Tongue (tissue), 2 donors: ENCODE results near the gene TLE4. TPM values are rescaled to one million over a fixed set of nuclear protein-coding genes. Genes with fewer than 3 reads are reported as not detected.

Experiments
- DNase-seq: peaks from one replicate; pipeline ENCODE4 v3.0.0-alpha.2; 2015
- total RNA-seq: library from RNA; depleted of rRNA; stranded (reverse); fragments of >200 nt; gene quantifications from one replicate; pipeline ENCODE4 v1.2.3, GENCODE V29; 2014

The TLE4 gene
- total RNA-seq, 1 donor from 2014 or later = 27.8 TPM

GRCh38 chr9:79692857-79693571, 121.2 kb downstream of the TLE4 start:
- DNase-seq = no peak

GRCh38 chr9:79693750-79694149, 122.0 kb downstream of the TLE4 start:
- DNase-seq = no peak

GRCh38 chr9:79694208-79694607, 122.4 kb downstream of the TLE4 start:
- DNase-seq = no peak

GRCh38 chr9:79694676-79695400, 123.1 kb downstream of the TLE4 start:
- DNase-seq = no peak

GRCh38 chr9:79695531-79696175, 123.9 kb downstream of the TLE4 start:
- DNase-seq = no peak

GRCh38 chr9:79698967-79699366, 127.2 kb downstream of the TLE4 start:
- no peak for DNase-seq

GRCh38 chr9:79699479-79699878, 127.7 kb downstream of the TLE4 start:
- no peak for DNase-seq

GRCh38 chr9:79700607-79701360, 129.0 kb downstream of the TLE4 start:
- DNase-seq = no peak

- no peak for DNase-seq
Observed at GRCh38 chr9:79701651-79702050, 129.9 kb downstream of the TLE4 start.

GRCh38 chr9:79705704-79706103, 133.9 kb downstream of the TLE4 start:
- DNase-seq = no peak

GRCh38 chr9:79706512-79706911, 134.7 kb downstream of the TLE4 start:
- DNase-seq = no peak

GRCh38 chr9:79707589-79707988, 135.8 kb downstream of the TLE4 start:
- no peak for DNase-seq

GRCh38 chr9:79708541-79708940, 136.8 kb downstream of the TLE4 start:
- DNase-seq = no peak

GRCh38 chr9:79709743-79710674, 138.2 kb downstream of the TLE4 start:
- DNase-seq = no peak

- no peak for DNase-seq
Observed at GRCh38 chr9:79711874-79712273, 140.1 kb downstream of the TLE4 start.

- DNase-seq = no peak
Observed at GRCh38 chr9:79719021-79719420, 147.3 kb downstream of the TLE4 start.

GRCh38 chr9:79719989-79720388, 148.2 kb downstream of the TLE4 start:
- no peak for DNase-seq

GRCh38 chr9:79731171-79731890, 159.6 kb downstream of the TLE4 start:
- peak; percentile 21 for DNase-seq

- peak; percentile 46 for DNase-seq
Observed at GRCh38 chr9:79735023-79735779, 163.4 kb downstream of the TLE4 start.

GRCh38 chr9:79736051-79736450, 164.3 kb downstream of the TLE4 start:
- DNase-seq = no peak
